Esophagus muscularis mucosa (tissue), 4 donors: Measurements from ENCODE around the gene APP. TPM values are rescaled to one million over a fixed set of nuclear protein-coding genes. Genes with fewer than 3 reads are reported as not detected.

ENCODE experiments used
- DNase-seq: peaks from one replicate; pipeline ENCODE4 v3.0.0-alpha.2; 2017; ENCODE audit errors: extremely low spot score
- H3K27ac ChIP-seq, 4 donors: fragments of 200-600 bp; sonication (generic); replicated peaks in 1 of 4; 1 replicate in 3 of 4; 2 replicates in 1 of 4; pipeline ENCODE4 v1.5.1; 2016 to 2019; ENCODE audit warnings: mild to moderate bottlenecking in 1 of 4
- H3K27me3 ChIP-seq, 4 donors: fragments of 200-600 bp; sonication (generic); one replicate each; pipeline versions ENCODE4 v1.5.1 to v1.6.0; 2016 to 2019
- H3K36me3 ChIP-seq, 4 donors: fragments of 200-600 bp; sonication (generic); one replicate each; pipeline ENCODE4 v1.5.1; 2016 to 2019
- H3K4me1 ChIP-seq, 4 donors: fragments of 200-600 bp; sonication (generic); one replicate each; pipeline ENCODE4 v1.5.1; 2016 to 2019
- H3K4me3 ChIP-seq, 4 donors: fragments of 200-600 bp; sonication (generic); 1 replicate in 2 of 4; 2 replicates in 2 of 4; pipeline ENCODE4 v1.5.1; 2016 to 2019; ENCODE audit warnings: mild to moderate bottlenecking in 4 of 4, moderate library complexity in 1 of 4
- H3K9me3 ChIP-seq, 4 donors: fragments of 200-600 bp; sonication (generic); 1 replicate in 3 of 4; 2 replicates in 1 of 4; pipeline ENCODE4 v1.5.1; 2016 to 2019
- EP300 ChIP-seq: sonication (generic); formaldehyde crosslinking; IDR thresholded peaks from one replicate; pipeline ENCODE4 v1.6.1; 2017; ENCODE audit warnings: antibody characterized with exemption
- POLR2A ChIP-seq: fragments of 450-650 bp; IDR thresholded peaks from one replicate; pipeline ENCODE4 v1.6.1; 2017; ENCODE audit warnings: antibody characterized with exemption, moderate library complexity, mild to moderate bottlenecking, low read depth
- POLR2AphosphoS5 ChIP-seq, 2 donors: sonication (generic); formaldehyde crosslinking; IDR thresholded peaks; one replicate each; pipeline ENCODE4 v1.6.1; 2017; ENCODE audit warnings: antibody characterized with exemption in 2 of 2
- WGBS: methylation state at CpG from one replicate; pipeline ENCODE4 v1.1.5; 2018; 5-methylcytosine and 5-hydroxymethylcytosine counted together
- intact Hi-C: fragments of 100-400 bp; cut with DNase I; formaldehyde crosslinking; loops from one replicate; pipeline ENCODE4 v1.15.1; 2023
- total RNA-seq, 4 donors: library from RNA; depleted of rRNA; stranded (reverse); fragments of >200 nt; gene quantifications; one replicate each; pipeline versions ENCODE4 v1.1.0 to v1.2.1, GENCODE V29; 2016
- TF ChIP-seq, protein P1 (sequence below), 3 experiments: fragments of 200-600 bp in 2 of 3; fragments of 450-650 bp in 1 of 3; sonication (generic) in 2 of 3; IDR thresholded peaks; one replicate each; pipeline ENCODE4 v1.5.1; 2017 to 2019; ENCODE audit warnings: antibody characterized with exemption in 3 of 3, mild to moderate bottlenecking in 2 of 3, moderate library complexity in 1 of 3

APP gene
- total RNA-seq, 4 donors from 2014 or later, result 459 to 790 (median 624) TPM

DNA sequence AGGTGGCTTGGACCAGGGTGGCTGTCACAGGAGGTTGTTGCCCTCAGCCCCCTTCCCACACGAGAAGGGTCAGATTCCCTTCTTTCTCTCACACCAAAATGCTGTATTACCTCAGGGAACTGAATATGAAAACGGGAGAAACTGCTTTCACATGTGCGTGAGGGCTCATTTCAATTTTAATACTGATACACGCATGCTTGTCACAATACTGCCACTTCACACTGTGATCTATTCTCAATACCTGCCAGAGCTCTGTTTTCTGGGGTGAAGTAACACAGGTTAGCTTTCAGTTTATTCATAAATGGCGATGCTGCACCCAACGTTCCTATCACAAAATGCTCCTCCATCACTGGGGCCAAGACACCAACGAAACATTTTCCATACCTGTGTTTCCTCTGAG is 181.8 kb downstream of the APP start:
- H3K36me3 ChIP-seq, result peaks cover 0 to 24% (median 13%) of the 10 kb centered on the region in 4 donors
- no peaks in the 10 kb centered on the region for H3K27me3 ChIP-seq
- no peak for DNase-seq
- TF ChIP-seq POLR2AphosphoS5 (IDR thresholded peaks at IDR 0.05), result no peak
- no peak overlapping the region for H3K27ac ChIP-seq
- H3K4me3 ChIP-seq, result no peak overlapping the region
- H3K9me3 ChIP-seq, result no peaks in the 10 kb centered on the region
- intact Hi-C loops, result no loop called here
- WGBS, result 91% methylated on average over 7 of the region's 7 CpGs
- H3K4me1 ChIP-seq, result peaks cover 0 to 6% (median 1%) of the 10 kb centered on the region in 4 donors

DNA sequence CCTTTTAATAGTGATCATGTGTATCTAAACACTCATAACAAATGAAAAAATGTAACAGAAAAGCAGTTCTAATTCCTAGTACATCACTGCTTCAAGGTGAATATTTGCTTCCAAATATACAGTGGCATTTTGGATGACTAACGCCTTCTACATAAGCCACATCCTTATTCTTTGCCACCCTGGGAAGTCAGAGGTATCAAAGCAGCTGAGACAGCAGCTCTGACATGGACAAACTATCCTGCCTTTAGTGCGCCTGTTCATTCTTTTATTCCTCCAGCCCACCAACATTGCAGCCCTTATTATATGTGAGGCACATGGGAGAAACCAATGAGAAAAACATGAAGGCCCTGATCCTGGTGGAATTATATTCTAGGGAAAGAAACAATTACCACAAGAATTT is 183.0 kb downstream of the APP start:
- 95% methylated on average over 2 of the region's 2 CpGs for WGBS
- TF ChIP-seq POLR2AphosphoS5 (IDR thresholded peaks at IDR 0.05), result no peak
- TF ChIP-seq, protein P1, sequence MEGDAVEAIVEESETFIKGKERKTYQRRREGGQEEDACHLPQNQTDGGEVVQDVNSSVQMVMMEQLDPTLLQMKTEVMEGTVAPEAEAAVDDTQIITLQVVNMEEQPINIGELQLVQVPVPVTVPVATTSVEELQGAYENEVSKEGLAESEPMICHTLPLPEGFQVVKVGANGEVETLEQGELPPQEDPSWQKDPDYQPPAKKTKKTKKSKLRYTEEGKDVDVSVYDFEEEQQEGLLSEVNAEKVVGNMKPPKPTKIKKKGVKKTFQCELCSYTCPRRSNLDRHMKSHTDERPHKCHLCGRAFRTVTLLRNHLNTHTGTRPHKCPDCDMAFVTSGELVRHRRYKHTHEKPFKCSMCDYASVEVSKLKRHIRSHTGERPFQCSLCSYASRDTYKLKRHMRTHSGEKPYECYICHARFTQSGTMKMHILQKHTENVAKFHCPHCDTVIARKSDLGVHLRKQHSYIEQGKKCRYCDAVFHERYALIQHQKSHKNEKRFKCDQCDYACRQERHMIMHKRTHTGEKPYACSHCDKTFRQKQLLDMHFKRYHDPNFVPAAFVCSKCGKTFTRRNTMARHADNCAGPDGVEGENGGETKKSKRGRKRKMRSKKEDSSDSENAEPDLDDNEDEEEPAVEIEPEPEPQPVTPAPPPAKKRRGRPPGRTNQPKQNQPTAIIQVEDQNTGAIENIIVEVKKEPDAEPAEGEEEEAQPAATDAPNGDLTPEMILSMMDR (IDR thresholded peaks at IDR 0.05), result no peak
- no peak for TF ChIP-seq EP300
- TF ChIP-seq POLR2A, result no peak
- Histone ChIP-seq H3K27me3 (no peaks in the 10 kb centered on the region), H3K4me1 (peaks cover 0 to 5% (median 3%) of the 10 kb centered on the region in 4 donors), H3K36me3 (peaks cover 0 to 20% (median 13%) of the 10 kb centered on the region in 4 donors), H3K4me3 (no peak overlapping the region), H3K9me3 (no peaks in the 10 kb centered on the region), H3K27ac (no peak overlapping the region)
- intact Hi-C loops, result no loop called here
- no peak for DNase-seq

DNA sequence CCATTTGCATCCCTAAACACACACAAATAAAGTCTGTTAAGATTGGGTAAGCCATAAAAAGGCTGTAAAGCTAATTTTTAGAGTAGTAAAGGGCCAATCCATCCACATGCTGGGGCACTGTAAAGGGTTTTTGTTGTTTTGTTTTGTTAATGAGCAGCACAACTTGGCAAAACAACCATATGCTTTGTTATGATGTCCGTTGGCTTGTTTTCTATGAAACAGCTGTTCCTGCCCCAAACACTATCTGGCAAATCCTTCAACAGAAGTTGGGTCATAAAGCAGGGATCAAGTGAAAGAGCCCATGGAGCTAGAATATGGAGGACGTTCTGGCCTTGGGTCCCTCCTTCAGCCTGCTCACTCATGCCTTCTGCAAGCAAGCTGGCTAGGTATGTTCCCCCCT is 183.6 kb downstream of the APP start:
- intact Hi-C loops, result no loop called here
- Histone ChIP-seq H3K36me3 (peaks cover 0 to 26% (median 15%) of the 10 kb centered on the region in 4 donors), H3K4me1 (peaks cover 0 to 5% (median 3%) of the 10 kb centered on the region in 4 donors), H3K4me3 (no peak overlapping the region), H3K9me3 (no peaks in the 10 kb centered on the region), H3K27ac (no peak overlapping the region), H3K27me3 (no peaks in the 10 kb centered on the region)
- TF ChIP-seq, protein P1 (IDR thresholded peaks at IDR 0.05), result no peak
- TF ChIP-seq POLR2A (no peak), POLR2AphosphoS5 (IDR thresholded peaks at IDR 0.05) (no peak), EP300 (no peak)
- DNase-seq, result no peak
- WGBS, result 76% methylated on average over 2 of the region's 2 CpGs

DNA sequence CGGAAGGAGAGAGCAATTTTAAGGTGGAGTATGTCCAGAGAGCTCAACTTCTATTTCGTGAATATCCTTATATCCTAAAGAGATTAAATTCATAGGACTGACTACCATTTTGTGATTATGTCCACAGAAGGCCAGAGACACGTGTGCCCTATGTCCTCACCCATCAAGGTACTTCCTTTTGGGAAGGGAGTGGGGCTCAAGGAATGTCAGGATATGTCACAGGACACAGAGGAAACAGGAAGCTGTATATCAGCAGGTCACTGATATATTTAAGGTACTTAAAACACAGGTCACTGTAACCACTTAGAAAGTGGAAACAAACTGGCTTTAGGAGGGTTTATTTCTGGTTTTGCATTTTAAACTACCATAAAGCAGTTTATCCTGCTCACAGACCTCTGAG is 184.6 kb downstream of the APP start:
- TF ChIP-seq POLR2A (no peak), EP300 (no peak), POLR2AphosphoS5 (IDR thresholded peaks at IDR 0.05) (peak in 1 of 2 donors; percentile 6)
- TF ChIP-seq, protein P1 (IDR thresholded peaks at IDR 0.05), result no peak
- Histone ChIP-seq H3K27me3 (no peaks in the 10 kb centered on the region), H3K4me3 (no peak overlapping the region), H3K4me1 (peaks cover 0 to 5% (median 3%) of the 10 kb centered on the region in 4 donors), H3K9me3 (no peaks in the 10 kb centered on the region), H3K36me3 (peaks cover 0 to 33% (median 19%) of the 10 kb centered on the region in 4 donors), H3K27ac (no peak overlapping the region)
- WGBS, result 71% methylated on average over 3 of the region's 3 CpGs
- intact Hi-C loops, result no loop called here
- no peak for DNase-seq

DNA sequence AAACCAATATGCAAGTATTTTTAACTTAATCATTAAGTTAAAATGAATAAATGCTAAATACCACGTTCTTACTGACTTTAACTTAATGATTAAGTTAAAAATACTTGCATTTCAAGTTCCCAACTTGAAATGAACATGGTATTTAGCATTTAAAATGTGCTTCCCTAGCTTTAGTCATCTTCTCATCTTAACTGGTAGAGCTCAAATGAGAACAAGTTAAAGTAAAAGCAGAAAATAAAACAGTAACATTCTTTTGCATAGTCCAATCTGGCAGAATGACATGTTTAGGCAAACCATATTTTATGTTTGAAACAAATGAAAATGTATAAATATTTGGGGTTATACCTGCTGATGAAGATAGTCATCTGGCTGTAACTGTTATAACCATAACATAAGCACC is 186.0 kb downstream of the APP start:
- 84% methylated on average over 1 of the region's 1 CpG for WGBS
- H3K27me3 ChIP-seq, result no peaks in the 10 kb centered on the region
- no peak overlapping the region for H3K4me3 ChIP-seq
- H3K4me1 ChIP-seq, result peaks cover 0 to 5% (median 3%) of the 10 kb centered on the region in 4 donors
- no peaks in the 10 kb centered on the region for H3K9me3 ChIP-seq
- DNase-seq, result no peak
- no peak overlapping the region for H3K27ac ChIP-seq
- TF ChIP-seq, protein P1 (IDR thresholded peaks at IDR 0.05), result no peak
- no peak for TF ChIP-seq POLR2A
- no peak for TF ChIP-seq EP300
- TF ChIP-seq POLR2AphosphoS5 (IDR thresholded peaks at IDR 0.05), result no peak
- intact Hi-C loops, result no loop called here
- H3K36me3 ChIP-seq, result peaks cover 0 to 46% (median 26%) of the 10 kb centered on the region in 4 donors
